NB4 (cell line): ENCODE data around the gene PRCD.

Experiments
- POLR2A ChIP-seq: IDR thresholded peaks from 2 replicates; pipeline ENCODE4 v1.6.1; 2011; ENCODE audit warnings: mild to moderate bottlenecking; ENCODE audit not compliant: insufficient read length; ENCODE audit errors: extremely low read depth
- TF ChIP-seq, protein P1 (sequence below): IDR thresholded peaks from one replicate; pipeline ENCODE4 v1.5.1; 2012; ENCODE audit warnings: low read depth, low read length
- TF ChIP-seq, protein P2 (sequence below): IDR thresholded peaks from 2 replicates; pipeline ENCODE4 v1.6.1; 2011; ENCODE audit warnings: low read depth, low read length

GRCh38 chr17:76530095-76530723 is 9.6 kb upstream of the PRCD start:
- TF ChIP-seq, protein P1, sequence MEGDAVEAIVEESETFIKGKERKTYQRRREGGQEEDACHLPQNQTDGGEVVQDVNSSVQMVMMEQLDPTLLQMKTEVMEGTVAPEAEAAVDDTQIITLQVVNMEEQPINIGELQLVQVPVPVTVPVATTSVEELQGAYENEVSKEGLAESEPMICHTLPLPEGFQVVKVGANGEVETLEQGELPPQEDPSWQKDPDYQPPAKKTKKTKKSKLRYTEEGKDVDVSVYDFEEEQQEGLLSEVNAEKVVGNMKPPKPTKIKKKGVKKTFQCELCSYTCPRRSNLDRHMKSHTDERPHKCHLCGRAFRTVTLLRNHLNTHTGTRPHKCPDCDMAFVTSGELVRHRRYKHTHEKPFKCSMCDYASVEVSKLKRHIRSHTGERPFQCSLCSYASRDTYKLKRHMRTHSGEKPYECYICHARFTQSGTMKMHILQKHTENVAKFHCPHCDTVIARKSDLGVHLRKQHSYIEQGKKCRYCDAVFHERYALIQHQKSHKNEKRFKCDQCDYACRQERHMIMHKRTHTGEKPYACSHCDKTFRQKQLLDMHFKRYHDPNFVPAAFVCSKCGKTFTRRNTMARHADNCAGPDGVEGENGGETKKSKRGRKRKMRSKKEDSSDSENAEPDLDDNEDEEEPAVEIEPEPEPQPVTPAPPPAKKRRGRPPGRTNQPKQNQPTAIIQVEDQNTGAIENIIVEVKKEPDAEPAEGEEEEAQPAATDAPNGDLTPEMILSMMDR: no peak
- TF ChIP-seq, protein P2, sequence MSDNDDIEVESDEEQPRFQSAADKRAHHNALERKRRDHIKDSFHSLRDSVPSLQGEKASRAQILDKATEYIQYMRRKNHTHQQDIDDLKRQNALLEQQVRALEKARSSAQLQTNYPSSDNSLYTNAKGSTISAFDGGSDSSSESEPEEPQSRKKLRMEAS: no peak
- no peak for TF ChIP-seq POLR2A
